Keratinocyte (primary cell): ENCODE measurements around the gene GSTT2B. TPM values are rescaled to one million over a fixed set of nuclear protein-coding genes. Genes with fewer than 3 reads are reported as not detected.

ENCODE experiments used
- DNase-seq: peaks from one replicate; pipeline ENCODE4 v3.0.0-alpha.2; 2011; ENCODE audit warnings: low read depth, missing footprints, low spot score
- FAIRE-seq: peaks from 2 replicates; lab custom pipeline; 2011; peaks lifted over from hg19 to GRCh38; lab: Jason Lieb, UNC
- H2AFZ ChIP-seq: 2 replicates; pipeline ENCODE4 v1.6.0; 2012; ENCODE audit warnings: low read length, control low read depth, inconsistent platforms; ENCODE audit not compliant: control insufficient read depth
- H3K27ac ChIP-seq: 2 replicates; pipeline ENCODE4 v1.5.1; 2011; ENCODE audit warnings: low read length; ENCODE audit not compliant: control insufficient read depth, insufficient read depth
- H3K27me3 ChIP-seq: 3 replicates; pipeline ENCODE4 v1.6.0; 2011; ENCODE audit warnings: low read length; ENCODE audit not compliant: control insufficient read depth, insufficient read depth; ENCODE audit errors: extremely low read depth
- H3K36me3 ChIP-seq, 2 experiments: 2 replicates in 1 of 2; 3 replicates in 1 of 2; pipeline ENCODE4 v1.5.1; 2011; ENCODE audit warnings: low read length in 2 of 2, mild to moderate bottlenecking in 1 of 2; ENCODE audit not compliant: control insufficient read depth in 2 of 2, insufficient read depth in 2 of 2; ENCODE audit errors: extremely low read depth in 1 of 2
- H3K4me1 ChIP-seq: 3 replicates; pipeline ENCODE4 v1.5.1; 2011; ENCODE audit warnings: low read length; ENCODE audit not compliant: control insufficient read depth, insufficient read depth; ENCODE audit errors: extremely low read depth
- H3K4me2 ChIP-seq: 3 replicates; pipeline ENCODE4 v1.6.0; 2011; ENCODE audit warnings: low read depth, low read length; ENCODE audit not compliant: control insufficient read depth, insufficient read depth; ENCODE audit errors: extremely low read depth
- H3K4me3 ChIP-seq, 3 experiments: fragments of 200-600 bp in 1 of 3; sonication (generic) in 1 of 3; 2 replicates in 2 of 3; 3 replicates in 1 of 3; pipeline ENCODE4 v1.5.1; 2011 to 2016; ENCODE audit warnings: low read length in 3 of 3, mild to moderate bottlenecking in 3 of 3, control low read depth in 2 of 3, inconsistent platforms in 1 of 3, low read depth in 1 of 3, mixed read lengths in 1 of 3, mixed run types in 1 of 3, moderate library complexity in 1 of 3; ENCODE audit not compliant: control insufficient read depth in 2 of 3, insufficient read depth in 2 of 3; ENCODE audit errors: extremely low read depth in 1 of 3
- H3K79me2 ChIP-seq: 2 replicates; pipeline ENCODE4 v1.6.0; 2012; ENCODE audit warnings: low read length; ENCODE audit not compliant: control insufficient read depth, insufficient read depth
- H3K9ac ChIP-seq: 3 replicates; pipeline ENCODE4 v1.6.0; 2011; ENCODE audit warnings: low read length; ENCODE audit not compliant: control insufficient read depth, insufficient read depth; ENCODE audit errors: extremely low read depth
- H3K9me1 ChIP-seq: 3 replicates; pipeline ENCODE4 v1.6.0; 2011; ENCODE audit warnings: low read length; ENCODE audit not compliant: control insufficient read depth, insufficient read depth; ENCODE audit errors: extremely low read depth
- H3K9me3 ChIP-seq: 2 replicates; pipeline ENCODE4 v1.5.1; 2012; ENCODE audit warnings: low read depth, low read length; ENCODE audit not compliant: control insufficient read depth
- H4K20me1 ChIP-seq: 3 replicates; pipeline ENCODE4 v1.6.0; 2011; ENCODE audit warnings: low read length; ENCODE audit not compliant: control insufficient read depth, insufficient read depth; ENCODE audit errors: extremely low read depth
- CTCF ChIP-seq, 3 experiments: IDR thresholded peaks in 1 of 3; conservative IDR thresholded peaks in 1 of 3; optimal IDR thresholded peaks in 1 of 3; 2 replicates in 2 of 3; 3 replicates in 1 of 3; pipeline versions ENCODE3 to v1.5.1; 2011; ENCODE audit warnings: low read length in 3 of 3, mild to moderate bottlenecking in 3 of 3, moderate library complexity in 2 of 3, control low read depth in 1 of 3, inconsistent platforms in 1 of 3; ENCODE audit not compliant: insufficient read depth in 2 of 3; ENCODE audit errors: extremely low read depth in 1 of 3
- EZH2 ChIP-seq: IDR thresholded peaks from one replicate; pipeline ENCODE4 v1.6.1; 2012; ENCODE audit warnings: inconsistent platforms, mild to moderate bottlenecking, low read length, moderate library complexity
- dilution Hi-C: fragments of 300-500 bp; cut with MboI; formaldehyde crosslinking; loops from one replicate; pipeline ENCODE4 v1.7.0; 2020; ENCODE audit warnings: low sequenced_read_pairs; ENCODE audit not compliant: extremely low pct_ligation_motif_present
- polyA plus RNA-seq, 5 experiments: library from polyadenylated mRNA; depleted of rRNA in 3 of 5; stranded (reverse) in 3 of 5; stranded (forward) in 1 of 5; unstranded in 1 of 5; fragments of >200 nt; gene quantifications; 1 replicate in 1 of 5; 2 replicates in 3 of 5; 3 replicates in 1 of 5; pipeline versions ENCODE4 v1.2.1 to v1.2.3, GENCODE V29; 2011 to 2012; ENCODE audit warnings: missing spikeins in 2 of 5, low read depth in 1 of 5, low replicate concordance in 1 of 5

The GSTT2B gene
- polyA plus RNA-seq, 1 donor (not counting 4 experiments of a cell fraction or from before 2014, with no cell fraction given), result 15.5 TPM

- Histone ChIP-seq H3K4me2 (no peak overlapping the region), H3K9me1 (no peaks in the 10 kb centered on the region), H3K9me3 (no peaks in the 10 kb centered on the region), H3K9ac (no peak overlapping the region), H3K36me3 (no peaks in the 10 kb centered on the region), H4K20me1 (no peaks in the 10 kb centered on the region), H3K27ac (no peak overlapping the region), H3K79me2 (no peaks in the 10 kb centered on the region), H3K4me1 (peaks cover 5% of the 10 kb centered on the region), H3K27me3 (no peaks in the 10 kb centered on the region), H3K4me3 (no peak overlapping the region), H2AFZ (no peak overlapping the region)
- DNase-seq, result no peak
- dilution Hi-C loops, result no loop called here
- TF ChIP-seq CTCF (optimal IDR thresholded peaks at IDR 0.05 in 1 of 3, IDR thresholded peaks at IDR 0.05 in 1 of 3, conservative IDR thresholded peaks at IDR 0.05 in 1 of 3; ENCODE audit: extremely low read depth in 1 of 3, insufficient read depth in 2 of 3, low read length in 3 of 3), result no peak
- no peak for FAIRE-seq
These were observed 49.5 kb downstream of the GSTT2B start for GRCh38 chr22:23911318-23911980.

- Histone ChIP-seq H3K79me2 (no peaks in the 10 kb centered on the region), H3K27me3 (no peaks in the 10 kb centered on the region), H3K4me1 (peaks cover 5% of the 10 kb centered on the region), H3K27ac (no peak overlapping the region), H3K4me2 (no peak overlapping the region), H3K9ac (no peak overlapping the region), H4K20me1 (no peaks in the 10 kb centered on the region), H3K4me3 (no peak overlapping the region), H3K9me1 (no peaks in the 10 kb centered on the region), H3K9me3 (no peaks in the 10 kb centered on the region), H3K36me3 (no peaks in the 10 kb centered on the region), H2AFZ (no peak overlapping the region)
- no peak for DNase-seq
- no peak for TF ChIP-seq EZH2
- TF ChIP-seq CTCF (optimal IDR thresholded peaks at IDR 0.05 in 1 of 3, IDR thresholded peaks at IDR 0.05 in 1 of 3, conservative IDR thresholded peaks at IDR 0.05 in 1 of 3; ENCODE audit: extremely low read depth in 1 of 3, insufficient read depth in 2 of 3, low read length in 3 of 3), result no peak
- dilution Hi-C loops, result no loop called here
- no peak for FAIRE-seq
These were observed 50.4 kb downstream of the GSTT2B start for GRCh38 chr22:23910496-23911190.
